Tibial nerve (tissue), 4 donors: ENCODE results near the gene CALML3. TPM values are rescaled to one million over a fixed set of nuclear protein-coding genes. Genes with fewer than 3 reads are reported as not detected.
A peak's percentile ranks its signal among the peaks of the same experiment; 100 is the strongest.

Experiments
- DNase-seq, 2 donors: peaks; one replicate each; pipeline ENCODE4 v3.0.0-alpha.2; 2019; ENCODE audit warnings: low spot score in 2 of 2
- H3K27ac ChIP-seq, 4 donors: fragments of 200-600 bp; sonication (generic) in 3 of 4; one replicate each; pipeline ENCODE4 v1.5.1; 2017 to 2019; ENCODE audit warnings: mild to moderate bottlenecking in 1 of 4
- H3K27me3 ChIP-seq, 2 donors: fragments of 200-600 bp; sonication (generic) in 1 of 2; one replicate each; pipeline versions ENCODE4 v1.5.1 to v1.6.0; 2017 to 2019
- H3K36me3 ChIP-seq, 3 donors: fragments of 200-600 bp; sonication (generic); one replicate each; pipeline ENCODE4 v1.5.1; 2018 to 2019
- H3K4me1 ChIP-seq, 4 donors: fragments of 200-600 bp; sonication (generic) in 3 of 4; one replicate each; pipeline ENCODE4 v1.5.1; 2017 to 2019
- H3K4me3 ChIP-seq, 4 donors: fragments of 200-600 bp; sonication (generic) in 3 of 4; one replicate each; pipeline ENCODE4 v1.5.1; 2017 to 2019; ENCODE audit warnings: mild to moderate bottlenecking in 1 of 4, moderate library complexity in 1 of 4
- H3K9me3 ChIP-seq, 4 donors: fragments of 200-600 bp; sonication (generic) in 3 of 4; one replicate each; pipeline ENCODE4 v1.5.1; 2017 to 2019
- EP300 ChIP-seq, 2 donors: sonication (generic); formaldehyde crosslinking; IDR thresholded peaks; one replicate each; pipeline ENCODE4 v1.6.1; 2017; ENCODE audit warnings: antibody characterized with exemption in 2 of 2, mild to moderate bottlenecking in 1 of 2
- POLR2A ChIP-seq, 2 donors: fragments of 450-650 bp; IDR thresholded peaks; one replicate each; pipeline ENCODE4 v1.6.1; 2017; ENCODE audit warnings: antibody characterized with exemption in 2 of 2, mild to moderate bottlenecking in 2 of 2, moderate library complexity in 2 of 2
- WGBS, 2 donors: methylation state at CpG; one replicate each; pipeline ENCODE4 v1.1.5; 2018; 5-methylcytosine and 5-hydroxymethylcytosine counted together
- total RNA-seq, 4 donors: library from RNA; depleted of rRNA; stranded (reverse); fragments of >200 nt; gene quantifications; one replicate each; pipeline ENCODE4 v1.1.0, GENCODE V29; 2016
- TF ChIP-seq, protein P1 (sequence below), 5 experiments: fragments of 200-600 bp in 3 of 5; fragments of 450-650 bp in 2 of 5; sonication (generic) in 3 of 5; IDR thresholded peaks; one replicate each; pipeline ENCODE4 v1.5.1; 2016 to 2019; ENCODE audit warnings: antibody characterized with exemption in 5 of 5, mild to moderate bottlenecking in 3 of 5, moderate library complexity in 2 of 5

Gene CALML3
- total RNA-seq, 4 donors from 2014 or later: not detected

GRCh38 chr10:5484205-5484604, 40.6 kb upstream of the CALML3 start:
- WGBS, 2 donors: 72 to 77% methylated on average over 3 of the region's 3 CpGs

GRCh38 chr10:5485290-5485689, 39.5 kb upstream of the CALML3 start:
- no peak for DNase-seq
- no peak overlapping the region for H3K27ac ChIP-seq
- TF ChIP-seq, protein P1, sequence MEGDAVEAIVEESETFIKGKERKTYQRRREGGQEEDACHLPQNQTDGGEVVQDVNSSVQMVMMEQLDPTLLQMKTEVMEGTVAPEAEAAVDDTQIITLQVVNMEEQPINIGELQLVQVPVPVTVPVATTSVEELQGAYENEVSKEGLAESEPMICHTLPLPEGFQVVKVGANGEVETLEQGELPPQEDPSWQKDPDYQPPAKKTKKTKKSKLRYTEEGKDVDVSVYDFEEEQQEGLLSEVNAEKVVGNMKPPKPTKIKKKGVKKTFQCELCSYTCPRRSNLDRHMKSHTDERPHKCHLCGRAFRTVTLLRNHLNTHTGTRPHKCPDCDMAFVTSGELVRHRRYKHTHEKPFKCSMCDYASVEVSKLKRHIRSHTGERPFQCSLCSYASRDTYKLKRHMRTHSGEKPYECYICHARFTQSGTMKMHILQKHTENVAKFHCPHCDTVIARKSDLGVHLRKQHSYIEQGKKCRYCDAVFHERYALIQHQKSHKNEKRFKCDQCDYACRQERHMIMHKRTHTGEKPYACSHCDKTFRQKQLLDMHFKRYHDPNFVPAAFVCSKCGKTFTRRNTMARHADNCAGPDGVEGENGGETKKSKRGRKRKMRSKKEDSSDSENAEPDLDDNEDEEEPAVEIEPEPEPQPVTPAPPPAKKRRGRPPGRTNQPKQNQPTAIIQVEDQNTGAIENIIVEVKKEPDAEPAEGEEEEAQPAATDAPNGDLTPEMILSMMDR (IDR thresholded peaks at IDR 0.05): no peak
- no peak for TF ChIP-seq POLR2A (IDR thresholded peaks at IDR 0.05)
- 82 to 87% methylated on average over 14 of the region's 14 CpGs for WGBS, 2 donors
- no peaks in the 10 kb centered on the region for H3K27me3 ChIP-seq
- no peaks in the 10 kb centered on the region for H3K36me3 ChIP-seq
- no peaks in the 10 kb centered on the region for H3K4me1 ChIP-seq
- H3K4me3 ChIP-seq: no peak overlapping the region
- H3K9me3 ChIP-seq: no peaks in the 10 kb centered on the region

More at GRCh38 chr10:5484205-5484604, 40.6 kb upstream of the CALML3 start:
- H3K27ac ChIP-seq: no peak overlapping the region
- no peak for DNase-seq
- no peaks in the 10 kb centered on the region for H3K9me3 ChIP-seq
- H3K4me3 ChIP-seq: no peak overlapping the region
- no peak for TF ChIP-seq POLR2A (IDR thresholded peaks at IDR 0.05)
- no peak for TF ChIP-seq EP300 (IDR thresholded peaks at IDR 0.05)
- TF ChIP-seq, protein P1 (IDR thresholded peaks at IDR 0.05): no peak
- H3K36me3 ChIP-seq: no peaks in the 10 kb centered on the region
- no peaks in the 10 kb centered on the region for H3K27me3 ChIP-seq
- no peaks in the 10 kb centered on the region for H3K4me1 ChIP-seq

- Histone ChIP-seq H3K36me3 (no peaks in the 10 kb centered on the region), H3K4me3 (no peak overlapping the region), H3K27ac (no peak overlapping the region), H3K27me3 (no peaks in the 10 kb centered on the region), H3K9me3 (no peaks in the 10 kb centered on the region), H3K4me1 (no peaks in the 10 kb centered on the region)
- 68 to 69% methylated on average over 13 of the region's 13 CpGs for WGBS, 2 donors
- TF ChIP-seq EP300 (IDR thresholded peaks at IDR 0.05): no peak
- no peak for DNase-seq
Observed at GRCh38 chr10:5485948-5486852, 38.6 kb upstream of the CALML3 start.

- TF ChIP-seq POLR2A (IDR thresholded peaks at IDR 0.05) (no peak), EP300 (IDR thresholded peaks at IDR 0.05) (no peak)
- Histone ChIP-seq H3K27ac (no peak overlapping the region), H3K9me3 (peaks cover 0 to 3% (median 0%) of the 10 kb centered on the region in 4 donors), H3K36me3 (no peaks in the 10 kb centered on the region), H3K27me3 (no peaks in the 10 kb centered on the region), H3K4me3 (no peak overlapping the region), H3K4me1 (no peaks in the 10 kb centered on the region)
- DNase-seq: no peak
- 69 to 78% methylated on average over 9 of the region's 9 CpGs for WGBS, 2 donors
Observed at GRCh38 chr10:5486853-5487235, 37.9 kb upstream of the CALML3 start.

DNA sequence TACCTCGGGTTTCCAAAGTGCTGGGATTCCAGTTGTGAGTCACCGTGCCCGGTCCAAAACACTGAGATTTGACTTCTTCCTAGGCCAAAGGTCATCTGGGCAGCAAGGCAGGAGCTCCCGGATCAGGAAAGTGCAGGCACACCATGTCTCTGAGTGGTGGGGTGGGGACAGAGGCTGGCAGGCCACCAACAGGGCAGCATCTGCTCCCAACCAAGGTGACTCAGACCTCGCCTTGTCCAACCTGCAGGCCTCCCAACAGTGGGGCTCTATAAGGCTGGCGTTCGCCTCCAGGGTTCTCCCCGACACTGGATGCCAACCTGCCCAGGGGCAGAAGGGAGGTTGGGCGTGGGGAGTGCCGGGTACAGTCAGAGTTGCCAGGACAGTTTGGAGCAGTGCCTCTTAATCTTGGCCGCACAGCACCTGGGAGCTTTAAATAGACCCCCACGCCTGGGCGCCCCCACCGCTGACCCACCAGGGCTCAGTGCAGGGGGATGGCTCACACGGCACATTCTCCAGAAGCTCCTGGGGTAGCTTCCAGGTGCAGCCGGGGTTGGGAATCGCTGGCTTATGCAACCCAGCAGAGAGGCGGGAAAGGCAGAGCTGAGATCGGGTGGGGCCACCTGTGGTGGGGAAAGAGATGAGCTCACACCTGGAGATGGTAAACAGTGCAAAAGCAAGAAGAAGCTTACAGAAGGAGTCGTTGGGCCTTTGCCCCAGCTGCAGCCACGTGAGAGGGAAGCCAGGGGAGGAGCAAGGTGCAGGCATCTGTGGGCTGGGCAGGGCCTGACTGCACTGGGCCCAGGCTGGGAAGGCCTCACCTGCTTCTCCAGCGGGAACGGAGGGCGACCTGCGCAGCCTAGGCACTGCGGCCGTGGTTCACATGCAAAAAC, 36.2 kb upstream of the CALML3 start:
- no peak for DNase-seq
- no peak overlapping the region for H3K4me3 ChIP-seq
- H3K27me3 ChIP-seq: no peaks in the 10 kb centered on the region
- 88 to 91% methylated on average over 26 to 27 of the region's 27 CpGs for WGBS, 2 donors
- peaks cover 0 to 15% (median 0%) of the 10 kb centered on the region in 4 donors for H3K9me3 ChIP-seq
- no peaks in the 10 kb centered on the region for H3K36me3 ChIP-seq
- no peak for TF ChIP-seq POLR2A (IDR thresholded peaks at IDR 0.05)
- no peak for TF ChIP-seq EP300 (IDR thresholded peaks at IDR 0.05)
- TF ChIP-seq, protein P1 (IDR thresholded peaks at IDR 0.05): no peak
- H3K4me1 ChIP-seq: no peaks in the 10 kb centered on the region
- H3K27ac ChIP-seq: peak overlapping the region in 1 of 4 donors; percentile 41
